Measurements from ENCODE around the gene CDC73. TPM values are rescaled to one million over a fixed set of nuclear protein-coding genes. Genes with fewer than 3 reads are reported as not detected.

The CDC73 gene
- total and polyA plus RNA-seq, 9 of the 15 experiments (the other 6 are each of a cell fraction or from before 2014, with no cell fraction given): 19.0 to 61.7 (median 30.1) TPM

DNA sequence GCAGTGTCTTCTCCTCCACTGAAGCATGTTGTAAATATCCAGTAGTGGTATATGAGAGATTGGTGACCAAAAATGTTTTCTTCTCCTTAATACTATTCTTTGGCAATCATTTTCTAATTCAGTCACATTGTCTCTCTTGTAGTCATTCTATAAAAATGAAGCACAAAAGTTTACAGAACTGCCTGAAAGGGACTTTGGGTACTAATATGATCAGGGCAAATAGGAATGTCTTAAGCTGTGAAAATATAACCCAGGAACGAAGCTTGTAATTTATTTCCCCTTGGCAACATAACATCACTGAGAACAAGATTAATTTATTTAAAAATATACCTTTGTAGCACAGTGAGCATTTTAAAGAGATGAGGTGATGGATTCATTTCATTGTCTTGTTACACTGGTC is 59.7 kb downstream of the CDC73 start (continued):
- TF ChIP-seq, protein P1, sequence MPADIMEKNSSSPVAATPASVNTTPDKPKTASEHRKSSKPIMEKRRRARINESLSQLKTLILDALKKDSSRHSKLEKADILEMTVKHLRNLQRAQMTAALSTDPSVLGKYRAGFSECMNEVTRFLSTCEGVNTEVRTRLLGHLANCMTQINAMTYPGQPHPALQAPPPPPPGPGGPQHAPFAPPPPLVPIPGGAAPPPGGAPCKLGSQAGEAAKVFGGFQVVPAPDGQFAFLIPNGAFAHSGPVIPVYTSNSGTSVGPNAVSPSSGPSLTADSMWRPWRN (IDR thresholded peaks at IDR 0.05; ENCODE audit: low read depth): no peak
- no peak for TF ChIP-seq FOXM1 (IDR thresholded peaks at IDR 0.05; ENCODE audit: low read depth)
- no peak for TF ChIP-seq FOXM1 (CRISPR knock-in tag; IDR thresholded peaks at IDR 0.05; ENCODE audit: low read depth)
- no peak for TF ChIP-seq ZNF707 (CRISPR knock-in tag; conservative IDR thresholded peaks at IDR 0.05)
- TF ChIP-seq CBX3 (IDR thresholded peaks at IDR 0.05; ENCODE audit: borderline replicate concordance in 1 of 2, low read length in 2 of 2): no peak
- no peak for TF ChIP-seq PTBP1 (IDR thresholded peaks at IDR 0.05; ENCODE audit: low read depth, low read length)
- no peak for TF ChIP-seq MYBL2 (IDR thresholded peaks at IDR 0.05; ENCODE audit: low read depth)
- TF ChIP-seq MYBL2 (CRISPR knock-in tag; IDR thresholded peaks at IDR 0.05; ENCODE audit: borderline replicate concordance): no peak
- TF ChIP-seq POLR3A (IDR thresholded peaks at IDR 0.05; ENCODE audit: borderline replicate concordance, extremely low read depth, insufficient read depth, insufficient read length): no peak
- TF ChIP-seq ZC3H4 (CRISPR knock-in tag; IDR thresholded peaks at IDR 0.05; ENCODE audit: borderline replicate concordance): no peak
- TF ChIP-seq ZBTB8A (IDR thresholded peaks at IDR 0.05; ENCODE audit: partially characterized antibody): no peak
- no peak for TF ChIP-seq ZNF354B (CRISPR knock-in tag; IDR thresholded peaks at IDR 0.05)

DNA sequence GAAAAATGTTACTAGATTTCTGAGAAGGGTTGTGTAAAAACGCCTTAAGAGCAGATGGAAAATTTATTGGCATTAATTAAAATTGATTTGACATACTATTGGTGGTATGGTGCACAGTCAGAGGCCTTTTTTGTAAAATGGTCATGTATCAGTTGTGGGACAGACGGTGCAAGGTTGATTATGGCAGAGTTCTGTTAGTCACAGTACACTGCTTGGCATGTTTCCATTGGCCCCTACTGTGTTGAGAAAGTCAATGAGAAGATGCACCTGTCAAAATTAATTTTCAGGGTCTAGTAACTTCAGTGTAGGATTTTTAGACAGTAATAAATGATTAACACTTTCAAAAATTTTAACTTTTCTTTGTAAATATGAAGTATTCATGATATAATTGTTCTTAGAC is 60.2 kb downstream of the CDC73 start:
- H3K4me1 ChIP-seq (replicated peaks in 1 of 2; ENCODE audit: control insufficient read depth in 2 of 2, insufficient read depth in 2 of 2, low read length in 2 of 2): no peaks in the 10 kb centered on the region; a peak in 1 of 5 replicates
- in situ Hi-C loops (cut with MboI): no loop called here
- TF ChIP-seq SAP30 (IDR thresholded peaks at IDR 0.05; ENCODE audit: borderline replicate concordance, insufficient read depth, low read depth, low read length, poor library complexity, severe bottlenecking): no peak
- no peak for TF ChIP-seq MAZ (CRISPR knock-in tag; conservative IDR thresholded peaks at IDR 0.05 in 1 of 2, IDR thresholded peaks at IDR 0.05 in 1 of 2)
- TF ChIP-seq ZFP30 (CRISPR knock-in tag; IDR thresholded peaks at IDR 0.05; ENCODE audit: borderline replicate concordance): no peak
- TF ChIP-seq BMI1 (IDR thresholded peaks at IDR 0.05; ENCODE audit: low read length): no peak
- TF ChIP-seq MTA2 (IDR thresholded peaks at IDR 0.05; ENCODE audit: low read depth): no peak
- intact Hi-C loops (cut with micrococcal nuclease): loop anchor here (5.0 to 10.0 kb wide), 2 partner anchors 155 to 213 kb away; no protein-coding TSS in a partner anchor
- H3K79me2 ChIP-seq (ENCODE audit: control insufficient read depth, insufficient read depth, low read length): peaks cover 54% of the 10 kb centered on the region
- BruUV-seq (replicated peaks): no TSS peak
- H3K4me3 ChIP-seq: no peak overlapping the region
- H3K4me2 ChIP-seq (ENCODE audit: insufficient read depth, low read length): no peak overlapping the region
- no peaks in the 10 kb centered on the region for H3K9me1 ChIP-seq (ENCODE audit: control insufficient read depth, insufficient read depth, low read length)
- ATAC-seq (peak; percentile 65), FAIRE-seq (peak; percentile 46), DNase-seq (ENCODE audit: extremely low read depth in 1 of 4, low spot score in 3 of 4) (peak in 2 of 4 experiments; percentile 8 to 20)
- H3K36me3 ChIP-seq (ENCODE audit: control insufficient read depth, insufficient read depth, low read length): no peaks in the 10 kb centered on the region
- H2AFZ ChIP-seq (ENCODE audit: low read depth, low read length): no peak overlapping the region
- no peaks in the 10 kb centered on the region for H3K9me3 ChIP-seq (replicated peaks; ENCODE audit: control insufficient read depth, insufficient read depth, low read depth, low read length)
- no peak overlapping the region for H3K27ac ChIP-seq (ENCODE audit: extremely low read depth, low read depth, low read length)
- peaks cover 3% of the 10 kb centered on the region; the same call in 1 of the 2 replicates for H4K20me1 ChIP-seq (replicated peaks; ENCODE audit: control insufficient read depth, insufficient read depth, low read length)
- no peak overlapping the region for H3K9ac ChIP-seq (ENCODE audit: insufficient read depth in 1 of 2, low read depth in 2 of 2, low read length in 2 of 2)
- no peaks in the 10 kb centered on the region for H3K27me3 ChIP-seq (ENCODE audit: control insufficient read depth in 2 of 2, insufficient read depth in 2 of 2, low read length in 2 of 2)
- CTCF ChIA-PET (ENCODE audit: low intra/inter-chr PET ratio): no interaction called here
- POLR2A ChIA-PET: no interaction called here
- 15% methylated on average over 2 of the region's 2 CpGs for WGBS (ENCODE audit: insufficient coverage, low coverage, missing lambda C conversion rate)
